NCI-H2029 (cell line): ENCODE measurements around the gene GATA2.

Experiments used
- DNase-seq: peaks from one replicate; lab custom pipeline; 2025; lab: John Stamatoyannopoulos, UW

GATA2 gene

GRCh38 chr3:128432971-128433836 is 59.8 kb downstream of the GATA2 start:
- no peak for DNase-seq

DNA sequence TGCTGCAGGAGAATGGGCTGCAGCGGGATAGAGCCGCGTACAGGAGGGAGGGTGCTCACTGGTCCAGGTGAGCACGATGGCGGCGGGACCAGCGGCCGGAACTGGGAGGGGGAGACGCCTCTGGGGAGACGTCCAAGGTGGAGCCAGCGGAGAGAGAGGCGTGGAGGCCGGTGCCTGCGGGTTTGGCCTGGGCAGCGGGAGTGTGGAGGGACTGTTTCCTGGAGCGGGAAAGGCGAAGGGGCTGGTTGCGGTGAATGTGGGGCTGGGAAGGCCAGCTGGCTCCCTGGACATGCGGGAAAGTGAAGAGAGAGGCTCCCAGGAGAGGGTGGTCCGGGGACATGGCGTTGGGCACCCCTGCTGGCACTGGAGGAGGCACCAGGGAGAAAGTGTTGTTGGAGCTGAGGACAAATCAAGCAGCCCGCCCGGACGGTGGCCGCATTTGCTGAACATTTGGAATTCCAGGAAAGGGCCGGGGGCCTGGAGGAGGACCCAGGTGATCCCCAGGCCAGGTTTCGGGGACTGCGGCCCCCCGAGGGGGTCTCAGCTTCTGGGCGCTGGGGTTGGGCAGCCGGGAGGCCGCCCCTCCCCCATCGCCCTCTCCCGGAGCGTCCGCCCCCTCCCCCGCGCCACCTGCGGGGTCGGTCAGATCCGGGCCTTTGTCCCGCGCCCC is 60.6 kb downstream of the GATA2 start:
- DNase-seq: no peak

- no peak for DNase-seq
Observed at GRCh38 chr3:128431803-128432300, 61.1 kb downstream of the GATA2 start.

DNA sequence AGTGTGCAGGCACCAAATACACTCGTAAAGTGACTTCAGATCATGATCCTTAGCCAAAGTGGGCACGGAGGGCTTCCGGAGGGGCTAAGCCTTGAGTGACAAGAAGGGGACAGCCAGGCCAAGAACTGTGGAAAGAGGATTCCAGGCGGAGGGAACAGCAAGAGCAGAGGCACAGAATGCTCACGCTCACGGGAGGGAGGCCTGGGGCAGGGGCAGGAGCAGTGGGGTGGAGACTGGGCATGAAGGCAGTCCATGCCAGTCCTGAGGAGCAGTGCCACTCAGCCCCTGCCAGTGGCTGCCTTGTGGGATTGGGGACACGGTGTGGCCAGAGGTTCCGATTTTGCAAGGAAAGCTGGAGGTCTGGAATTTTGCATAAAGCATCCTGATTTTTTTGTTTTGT is 62.3 kb downstream of the GATA2 start:
- no peak for DNase-seq

DNA sequence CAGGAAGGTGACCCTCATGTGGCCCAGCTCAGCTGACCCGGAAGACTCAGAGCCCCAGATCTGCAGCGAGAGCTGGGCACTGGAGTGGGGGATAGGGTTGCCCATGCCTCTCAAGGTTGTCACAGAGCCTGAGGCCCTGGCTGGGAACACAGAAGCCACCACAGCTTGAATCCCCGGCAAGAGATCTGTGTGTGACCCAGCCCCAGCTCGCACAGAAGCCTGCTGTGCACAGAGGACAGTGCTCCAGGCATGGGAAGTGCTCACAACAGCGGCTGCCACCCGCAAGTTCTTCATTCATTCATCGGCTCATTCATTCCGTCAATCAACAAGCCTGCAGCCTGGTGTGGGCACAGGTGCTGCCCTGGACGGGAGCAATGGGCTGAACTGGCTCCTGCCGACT is 62.7 kb downstream of the GATA2 start:
- DNase-seq: no peak

DNA sequence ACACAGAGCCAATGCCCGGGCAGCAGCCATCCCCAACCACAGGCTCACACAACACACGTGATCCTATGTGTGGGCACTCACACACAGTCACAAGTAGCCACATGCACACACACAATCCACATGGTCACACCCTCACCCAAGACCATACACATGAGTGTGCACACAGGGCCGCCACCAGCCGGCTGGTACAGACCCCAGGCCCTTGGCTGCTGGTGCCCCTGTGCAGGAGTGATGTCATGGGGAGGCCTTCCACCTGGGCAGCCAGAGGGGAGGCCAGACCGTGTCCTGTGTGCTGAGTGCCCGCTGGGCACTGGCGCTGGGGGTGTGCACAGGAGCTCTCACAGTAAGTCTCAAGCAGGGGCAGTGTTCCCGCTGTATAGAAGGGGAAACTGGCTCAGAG is 63.2 kb downstream of the GATA2 start:
- no peak for DNase-seq
